ENCODE data around the gene SRPK1.

Gene SRPK1

DNA sequence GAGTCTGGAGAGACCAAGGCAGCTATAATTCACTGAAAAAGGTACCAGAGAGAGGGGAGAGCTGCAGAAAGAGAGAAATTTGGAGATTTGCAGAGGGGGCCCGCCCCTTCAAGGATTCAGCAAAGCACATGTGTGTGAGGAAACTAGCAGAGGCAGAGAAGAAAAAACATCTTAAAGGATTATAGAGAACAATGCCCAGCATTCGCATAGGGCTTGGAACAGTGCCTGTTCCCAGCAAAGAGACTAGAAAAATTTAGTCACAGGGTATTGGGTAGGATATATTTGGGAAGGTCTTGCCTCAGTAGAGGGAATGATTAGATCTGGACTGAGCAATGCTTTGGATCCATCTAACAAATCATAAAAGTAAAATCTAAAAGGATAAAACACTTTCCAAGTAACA lies 44.0 kb downstream of the SRPK1 start:
- ATAC-seq (ENCODE audit: low read depth) = no peak
- no peak overlapping the region for H3K4me3 ChIP-seq (ENCODE audit: severe bottlenecking)
- no peaks in the 10 kb centered on the region for H3K27me3 ChIP-seq (ENCODE audit: insufficient read depth, poor library complexity, severe bottlenecking)
- H3K9me3 ChIP-seq (ENCODE audit: severe bottlenecking) = peaks cover 6% of the 10 kb centered on the region
- no peak overlapping the region for H3K27ac ChIP-seq (ENCODE audit: poor library complexity, severe bottlenecking)
- peaks cover 84% of the 10 kb centered on the region for H3K36me3 ChIP-seq (ENCODE audit: low read depth)
- TF ChIP-seq, protein P1, sequence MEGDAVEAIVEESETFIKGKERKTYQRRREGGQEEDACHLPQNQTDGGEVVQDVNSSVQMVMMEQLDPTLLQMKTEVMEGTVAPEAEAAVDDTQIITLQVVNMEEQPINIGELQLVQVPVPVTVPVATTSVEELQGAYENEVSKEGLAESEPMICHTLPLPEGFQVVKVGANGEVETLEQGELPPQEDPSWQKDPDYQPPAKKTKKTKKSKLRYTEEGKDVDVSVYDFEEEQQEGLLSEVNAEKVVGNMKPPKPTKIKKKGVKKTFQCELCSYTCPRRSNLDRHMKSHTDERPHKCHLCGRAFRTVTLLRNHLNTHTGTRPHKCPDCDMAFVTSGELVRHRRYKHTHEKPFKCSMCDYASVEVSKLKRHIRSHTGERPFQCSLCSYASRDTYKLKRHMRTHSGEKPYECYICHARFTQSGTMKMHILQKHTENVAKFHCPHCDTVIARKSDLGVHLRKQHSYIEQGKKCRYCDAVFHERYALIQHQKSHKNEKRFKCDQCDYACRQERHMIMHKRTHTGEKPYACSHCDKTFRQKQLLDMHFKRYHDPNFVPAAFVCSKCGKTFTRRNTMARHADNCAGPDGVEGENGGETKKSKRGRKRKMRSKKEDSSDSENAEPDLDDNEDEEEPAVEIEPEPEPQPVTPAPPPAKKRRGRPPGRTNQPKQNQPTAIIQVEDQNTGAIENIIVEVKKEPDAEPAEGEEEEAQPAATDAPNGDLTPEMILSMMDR (IDR thresholded peaks at IDR 0.05; ENCODE audit: poor library complexity, severe bottlenecking) = no peak
- no peaks in the 10 kb centered on the region for H3K4me1 ChIP-seq (ENCODE audit: insufficient read depth, poor library complexity, severe bottlenecking)
- no peak for DNase-seq (ENCODE audit: low spot score)

DNA sequence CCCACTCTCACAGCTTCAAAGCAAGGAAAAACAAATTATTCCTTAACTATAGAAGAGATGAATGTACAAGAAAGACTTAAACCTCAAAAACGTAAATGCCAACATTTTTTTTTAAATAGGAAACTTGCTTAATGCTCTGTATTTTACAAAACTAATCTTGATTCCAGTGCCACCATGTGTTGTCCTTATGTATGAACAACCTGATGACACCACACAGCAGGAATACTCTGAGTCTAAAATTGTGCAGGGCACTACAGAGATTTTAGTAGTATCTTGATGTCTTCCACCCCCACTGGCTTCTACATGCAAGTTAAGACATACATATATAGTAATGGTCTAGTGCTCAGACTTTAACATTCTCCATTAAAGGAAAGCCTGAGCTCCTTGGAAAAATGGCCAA lies 46.2 kb downstream of the SRPK1 start:
- no peak for ATAC-seq (ENCODE audit: low read depth)
- Histone ChIP-seq H3K4me1 (ENCODE audit: insufficient read depth, poor library complexity, severe bottlenecking) (no peaks in the 10 kb centered on the region), H3K9me3 (ENCODE audit: severe bottlenecking) (no peaks in the 10 kb centered on the region), H3K27me3 (ENCODE audit: insufficient read depth, poor library complexity, severe bottlenecking) (no peaks in the 10 kb centered on the region), H3K36me3 (ENCODE audit: low read depth) (peaks cover 92% of the 10 kb centered on the region), H3K27ac (ENCODE audit: poor library complexity, severe bottlenecking) (no peak overlapping the region), H3K4me3 (ENCODE audit: severe bottlenecking) (no peak overlapping the region)
- DNase-seq (ENCODE audit: low spot score) = no peak
- TF ChIP-seq, protein P1 (IDR thresholded peaks at IDR 0.05; ENCODE audit: poor library complexity, severe bottlenecking) = no peak

DNA sequence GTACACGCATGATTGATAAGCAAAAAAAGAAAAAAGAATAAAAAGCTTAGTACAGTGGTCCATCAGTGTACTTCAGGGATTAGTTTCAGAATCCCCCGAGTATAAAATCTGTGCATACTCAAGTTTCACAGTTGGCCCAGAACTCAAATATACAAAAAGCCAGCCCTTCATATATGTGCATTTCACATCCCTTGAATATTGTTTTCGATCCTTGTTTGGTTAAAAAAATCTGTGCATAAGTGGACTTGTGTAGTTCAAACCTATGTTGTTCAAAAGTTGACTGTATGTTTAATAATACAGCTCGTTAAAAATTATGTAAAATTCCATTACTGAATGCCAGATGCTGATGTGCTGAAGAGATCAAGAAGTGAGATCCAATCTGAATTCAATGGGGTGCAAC lies 61.5 kb downstream of the SRPK1 start:
- TF ChIP-seq, protein P1 (IDR thresholded peaks at IDR 0.05; ENCODE audit: poor library complexity, severe bottlenecking) = no peak
- DNase-seq (ENCODE audit: low spot score) = no peak
- peaks cover 90% of the 10 kb centered on the region for H3K36me3 ChIP-seq (ENCODE audit: low read depth)

DNA sequence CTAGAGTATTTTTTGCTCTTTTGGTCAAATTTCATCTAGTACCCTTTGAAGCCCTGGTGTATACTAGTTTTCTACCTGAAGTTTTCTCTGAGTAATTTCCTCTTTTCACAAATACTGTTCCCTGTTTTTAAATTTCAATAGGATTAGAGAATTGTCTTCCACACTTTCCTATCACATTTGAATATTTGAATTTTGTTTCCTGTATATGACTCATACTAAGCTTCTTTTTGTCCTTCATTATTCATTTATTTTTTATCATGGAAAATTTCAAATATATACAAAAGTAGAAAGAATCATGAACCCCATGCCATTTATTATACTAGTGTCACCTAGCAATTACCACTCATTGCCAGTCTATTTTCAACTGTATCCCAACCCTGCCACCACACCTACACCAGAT lies 63.0 kb downstream of the SRPK1 start:
- H3K4me1 ChIP-seq (ENCODE audit: insufficient read depth, poor library complexity, severe bottlenecking) = no peaks in the 10 kb centered on the region
- no peaks in the 10 kb centered on the region for H3K9me3 ChIP-seq (ENCODE audit: severe bottlenecking)
- DNase-seq (ENCODE audit: low spot score) = no peak
- no peaks in the 10 kb centered on the region for H3K27me3 ChIP-seq (ENCODE audit: insufficient read depth, poor library complexity, severe bottlenecking)
- TF ChIP-seq, protein P1 (IDR thresholded peaks at IDR 0.05; ENCODE audit: poor library complexity, severe bottlenecking) = no peak
- no peak overlapping the region for H3K4me3 ChIP-seq (ENCODE audit: severe bottlenecking)
- H3K36me3 ChIP-seq (ENCODE audit: low read depth) = peaks cover 91% of the 10 kb centered on the region
- no peak overlapping the region for H3K27ac ChIP-seq (ENCODE audit: poor library complexity, severe bottlenecking)
- no peak for ATAC-seq (ENCODE audit: low read depth)

More for the DNA sequence above, 61.5 kb downstream of the SRPK1 start:
- no peak overlapping the region for H3K27ac ChIP-seq (ENCODE audit: poor library complexity, severe bottlenecking)
- no peaks in the 10 kb centered on the region for H3K9me3 ChIP-seq (ENCODE audit: severe bottlenecking)
- no peak overlapping the region for H3K4me3 ChIP-seq (ENCODE audit: severe bottlenecking)
- H3K4me1 ChIP-seq (ENCODE audit: insufficient read depth, poor library complexity, severe bottlenecking) = no peaks in the 10 kb centered on the region
- no peak for ATAC-seq (ENCODE audit: low read depth)
- H3K27me3 ChIP-seq (ENCODE audit: insufficient read depth, poor library complexity, severe bottlenecking) = no peaks in the 10 kb centered on the region

DNA sequence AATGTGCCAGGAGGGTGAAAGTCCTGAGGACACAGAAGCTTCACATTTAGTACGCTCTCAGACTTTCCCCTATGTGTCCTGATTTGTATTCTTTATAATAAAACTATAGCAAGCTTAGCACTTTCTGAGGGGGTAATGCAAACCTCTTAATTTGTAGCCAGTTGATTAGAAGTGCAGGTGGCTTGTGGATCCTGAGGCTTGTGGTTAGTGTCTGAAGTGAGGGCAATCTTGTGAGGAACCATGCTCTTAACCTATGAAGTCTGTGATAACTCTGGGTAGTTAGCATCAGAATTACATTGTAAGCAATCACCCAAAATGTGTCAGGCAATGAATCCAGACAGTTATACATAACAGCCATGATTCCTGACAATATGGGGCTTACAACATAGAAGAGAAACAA lies 64.6 kb downstream of the SRPK1 start:
- H3K4me1 ChIP-seq (ENCODE audit: insufficient read depth, poor library complexity, severe bottlenecking) = no peaks in the 10 kb centered on the region
- H3K27ac ChIP-seq (ENCODE audit: poor library complexity, severe bottlenecking) = no peak overlapping the region
- H3K36me3 ChIP-seq (ENCODE audit: low read depth) = peaks cover 91% of the 10 kb centered on the region
- TF ChIP-seq, protein P1 (IDR thresholded peaks at IDR 0.05; ENCODE audit: poor library complexity, severe bottlenecking) = no peak
- ATAC-seq (ENCODE audit: low read depth) (no peak), DNase-seq (ENCODE audit: low spot score) (no peak)
- H3K27me3 ChIP-seq (ENCODE audit: insufficient read depth, poor library complexity, severe bottlenecking) = no peaks in the 10 kb centered on the region
- H3K9me3 ChIP-seq (ENCODE audit: severe bottlenecking) = no peaks in the 10 kb centered on the region
- no peak overlapping the region for H3K4me3 ChIP-seq (ENCODE audit: severe bottlenecking)
